K562 (cell line): ENCODE measurements around the gene DDAH2.

ENCODE experiments used
- CSDE1 ChIP-seq, 2 experiments: fragments of 450-650 bp; IDR thresholded peaks; 2 replicates each; pipeline ENCODE4 v1.6.1; 2016; ENCODE audit warnings: mild to moderate bottlenecking in 1 of 2
- CTBP1 ChIP-seq: fragments of 450-650 bp; IDR thresholded peaks from 2 replicates; pipeline ENCODE4 v1.6.1; 2016; ENCODE audit warnings: borderline replicate concordance
- EZH2 ChIP-seq: IDR thresholded peaks from 2 replicates; pipeline ENCODE4 v1.6.1; 2012; ENCODE audit warnings: low read depth, mild to moderate bottlenecking, inconsistent platforms, low read length, borderline replicate concordance
- GATAD2B ChIP-seq: fragments of 450-650 bp; IDR thresholded peaks from 2 replicates; pipeline ENCODE4 v1.6.1; 2017; ENCODE audit warnings: mild to moderate bottlenecking, borderline replicate concordance
- LARP7 ChIP-seq: fragments of 450-650 bp; IDR thresholded peaks from 2 replicates; pipeline ENCODE4 v1.6.1; 2016
- POLR2A ChIP-seq: fragments of 450-650 bp; conservative IDR thresholded peaks from 2 replicates; pipeline ENCODE4 v1.6.1; 2016
- SMC3 ChIP-seq: conservative IDR thresholded peaks from 2 replicates; pipeline ENCODE4 v1.6.1; 2011; ENCODE audit warnings: low read depth, low read length, improper control_type of control experiment; ENCODE audit not compliant: insufficient read depth
- SP2 ChIP-seq: IDR thresholded peaks from 2 replicates; pipeline ENCODE4 v1.6.1; 2011; ENCODE audit warnings: mild to moderate bottlenecking, low read depth, low read length, moderate library complexity; ENCODE audit not compliant: poor library complexity, severe bottlenecking; ENCODE audit errors: extremely low read depth
- TCF7L2 ChIP-seq: fragments of 150-350 bp; IDR thresholded peaks from 2 replicates; pipeline ENCODE4 v1.6.1; 2016; ENCODE audit warnings: low read depth, mild to moderate bottlenecking, low read length, moderate library complexity
- ZZZ3 ChIP-seq: fragments of 450-650 bp; IDR thresholded peaks from 2 replicates; pipeline ENCODE4 v1.6.1; 2016; ENCODE audit warnings: antibody characterized with exemption, mild to moderate bottlenecking, moderate library complexity
- TF ChIP-seq, protein P1 (sequence below), 3 experiments: IDR thresholded peaks in 2 of 3; conservative IDR thresholded peaks in 1 of 3; 2 replicates each; pipeline ENCODE4 v1.5.1; 2011 to 2012; ENCODE audit warnings: low read length in 3 of 3, mild to moderate bottlenecking in 3 of 3, control low read depth in 2 of 3, improper control_type of control experiment in 1 of 3, inconsistent platforms in 1 of 3, low read depth in 1 of 3, mixed read lengths in 1 of 3, moderate library complexity in 1 of 3; ENCODE audit not compliant: insufficient read depth in 2 of 3
- TF ChIP-seq, protein P2 (sequence below): fragments of 450-650 bp; IDR thresholded peaks from 2 replicates; pipeline ENCODE4 v1.6.1; 2016; ENCODE audit warnings: low read depth
- TF ChIP-seq, protein P3 (sequence below): fragments of 450-650 bp; conservative IDR thresholded peaks from 2 replicates; pipeline ENCODE4 v1.6.1; 2016; ENCODE audit warnings: missing genetic modification characterization, low read depth, mild to moderate bottlenecking, missing compliant biosample characterization, moderate library complexity
- TF ChIP-seq, protein P4 (sequence below): fragments of 450-650 bp; IDR thresholded peaks from 2 replicates; pipeline ENCODE4 v1.6.1; 2016; ENCODE audit warnings: borderline replicate concordance

DNA sequence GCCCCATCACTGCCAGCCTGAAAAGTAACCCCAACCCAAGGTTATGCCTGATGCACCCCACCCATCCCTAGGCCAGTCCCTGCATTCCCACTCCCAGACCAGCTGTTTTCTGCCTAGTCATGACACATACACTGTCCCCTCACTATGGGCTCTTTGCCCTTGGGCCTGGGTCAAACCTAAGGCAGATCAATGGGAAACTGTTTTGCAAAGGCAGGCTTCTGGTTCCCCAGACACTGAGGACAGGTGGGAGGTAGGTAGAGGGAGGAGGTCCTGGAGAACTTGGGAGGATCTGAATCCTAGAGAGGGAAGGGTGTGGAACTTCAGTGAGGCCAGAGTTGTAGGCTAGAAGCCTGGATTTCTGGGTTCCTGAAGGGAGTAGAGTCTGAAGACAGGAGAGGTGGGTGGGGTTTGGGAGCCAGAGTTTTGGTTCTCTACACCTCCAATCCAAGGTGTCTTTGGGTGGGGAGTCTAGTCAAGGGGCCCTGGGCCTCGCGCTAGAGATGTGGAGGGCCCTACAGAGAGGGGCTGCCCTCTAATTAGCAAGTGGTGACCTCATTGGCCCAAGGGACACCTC lies 5.2 kb upstream of the DDAH2 start:
- TF ChIP-seq ZZZ3: no peak
- TF ChIP-seq, protein P1, sequence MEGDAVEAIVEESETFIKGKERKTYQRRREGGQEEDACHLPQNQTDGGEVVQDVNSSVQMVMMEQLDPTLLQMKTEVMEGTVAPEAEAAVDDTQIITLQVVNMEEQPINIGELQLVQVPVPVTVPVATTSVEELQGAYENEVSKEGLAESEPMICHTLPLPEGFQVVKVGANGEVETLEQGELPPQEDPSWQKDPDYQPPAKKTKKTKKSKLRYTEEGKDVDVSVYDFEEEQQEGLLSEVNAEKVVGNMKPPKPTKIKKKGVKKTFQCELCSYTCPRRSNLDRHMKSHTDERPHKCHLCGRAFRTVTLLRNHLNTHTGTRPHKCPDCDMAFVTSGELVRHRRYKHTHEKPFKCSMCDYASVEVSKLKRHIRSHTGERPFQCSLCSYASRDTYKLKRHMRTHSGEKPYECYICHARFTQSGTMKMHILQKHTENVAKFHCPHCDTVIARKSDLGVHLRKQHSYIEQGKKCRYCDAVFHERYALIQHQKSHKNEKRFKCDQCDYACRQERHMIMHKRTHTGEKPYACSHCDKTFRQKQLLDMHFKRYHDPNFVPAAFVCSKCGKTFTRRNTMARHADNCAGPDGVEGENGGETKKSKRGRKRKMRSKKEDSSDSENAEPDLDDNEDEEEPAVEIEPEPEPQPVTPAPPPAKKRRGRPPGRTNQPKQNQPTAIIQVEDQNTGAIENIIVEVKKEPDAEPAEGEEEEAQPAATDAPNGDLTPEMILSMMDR (IDR thresholded peaks at IDR 0.05 in 2 of 3, conservative IDR thresholded peaks at IDR 0.05 in 1 of 3; ENCODE audit: insufficient read depth in 2 of 3, low read depth in 1 of 3, low read length in 3 of 3): no peak
- no peak for TF ChIP-seq POLR2A
- peak in 1 of 2 experiments; percentile 34; a peak in 1 of 4 replicates for TF ChIP-seq CSDE1 (IDR thresholded peaks at IDR 0.05)
- no peak for TF ChIP-seq SP2
- TF ChIP-seq, protein P2, sequence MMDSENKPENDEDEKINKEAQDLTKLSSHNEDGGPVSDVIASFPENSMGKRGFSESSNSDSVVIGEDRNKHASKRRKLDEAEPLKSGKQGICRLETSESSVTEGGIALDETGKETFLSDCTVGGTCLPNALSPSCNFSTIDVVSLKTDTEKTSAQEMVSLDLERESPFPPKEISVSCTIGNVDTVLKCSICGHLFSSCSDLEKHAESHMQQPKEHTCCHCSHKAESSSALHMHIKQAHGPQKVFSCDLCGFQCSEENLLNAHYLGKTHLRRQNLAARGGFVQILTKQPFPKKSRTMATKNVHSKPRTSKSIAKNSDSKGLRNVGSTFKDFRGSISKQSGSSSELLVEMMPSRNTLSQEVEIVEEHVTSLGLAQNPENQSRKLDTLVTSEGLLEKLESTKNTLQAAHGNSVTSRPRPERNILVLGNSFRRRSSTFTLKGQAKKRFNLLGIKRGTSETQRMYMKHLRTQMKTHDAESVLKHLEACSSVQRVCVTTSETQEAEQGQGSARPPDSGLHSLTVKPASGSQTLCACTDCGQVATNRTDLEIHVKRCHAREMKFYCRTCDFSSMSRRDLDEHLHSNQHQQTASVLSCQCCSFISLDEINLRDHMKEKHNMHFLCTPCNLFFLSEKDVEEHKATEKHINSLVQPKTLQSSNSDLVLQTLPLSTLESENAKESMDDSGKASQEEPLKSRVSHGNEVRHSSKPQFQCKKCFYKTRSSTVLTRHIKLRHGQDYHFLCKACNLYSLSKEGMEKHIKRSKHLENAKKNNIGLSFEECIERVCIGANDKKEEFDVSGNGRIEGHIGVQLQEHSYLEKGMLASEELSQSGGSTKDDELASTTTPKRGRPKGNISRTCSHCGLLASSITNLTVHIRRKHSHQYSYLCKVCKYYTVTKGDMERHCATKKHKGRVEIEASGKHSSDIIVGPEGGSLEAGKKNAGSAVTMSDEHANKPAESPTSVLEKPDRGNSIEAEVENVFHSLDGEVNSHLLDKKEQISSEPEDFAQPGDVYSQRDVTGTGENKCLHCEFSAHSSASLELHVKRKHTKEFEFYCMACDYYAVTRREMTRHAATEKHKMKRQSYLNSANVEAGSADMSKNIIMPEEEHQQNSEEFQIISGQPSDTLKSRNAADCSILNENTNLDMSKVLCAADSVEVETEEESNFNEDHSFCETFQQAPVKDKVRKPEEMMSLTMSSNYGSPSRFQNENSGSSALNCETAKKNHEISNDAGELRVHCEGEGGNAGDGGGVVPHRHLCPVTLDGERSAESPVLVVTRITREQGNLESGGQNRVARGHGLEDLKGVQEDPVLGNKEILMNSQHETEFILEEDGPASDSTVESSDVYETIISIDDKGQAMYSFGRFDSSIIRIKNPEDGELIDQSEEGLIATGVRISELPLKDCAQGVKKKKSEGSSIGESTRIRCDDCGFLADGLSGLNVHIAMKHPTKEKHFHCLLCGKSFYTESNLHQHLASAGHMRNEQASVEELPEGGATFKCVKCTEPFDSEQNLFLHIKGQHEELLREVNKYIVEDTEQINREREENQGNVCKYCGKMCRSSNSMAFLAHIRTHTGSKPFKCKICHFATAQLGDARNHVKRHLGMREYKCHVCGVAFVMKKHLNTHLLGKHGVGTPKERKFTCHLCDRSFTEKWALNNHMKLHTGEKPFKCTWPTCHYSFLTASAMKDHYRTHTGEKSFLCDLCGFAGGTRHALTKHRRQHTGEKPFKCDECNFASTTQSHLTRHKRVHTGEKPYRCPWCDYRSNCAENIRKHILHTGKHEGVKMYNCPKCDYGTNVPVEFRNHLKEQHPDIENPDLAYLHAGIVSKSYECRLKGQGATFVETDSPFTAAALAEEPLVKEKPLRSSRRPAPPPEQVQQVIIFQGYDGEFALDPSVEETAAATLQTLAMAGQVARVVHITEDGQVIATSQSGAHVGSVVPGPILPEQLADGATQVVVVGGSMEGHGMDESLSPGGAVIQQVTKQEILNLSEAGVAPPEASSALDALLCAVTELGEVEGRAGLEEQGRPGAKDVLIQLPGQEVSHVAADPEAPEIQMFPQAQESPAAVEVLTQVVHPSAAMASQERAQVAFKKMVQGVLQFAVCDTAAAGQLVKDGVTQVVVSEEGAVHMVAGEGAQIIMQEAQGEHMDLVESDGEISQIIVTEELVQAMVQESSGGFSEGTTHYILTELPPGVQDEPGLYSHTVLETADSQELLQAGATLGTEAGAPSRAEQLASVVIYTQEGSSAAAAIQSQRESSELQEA: no peak
- no peak for TF ChIP-seq CTBP1
- TF ChIP-seq SMC3: no peak
- no peak for TF ChIP-seq TCF7L2
- TF ChIP-seq, protein P3, sequence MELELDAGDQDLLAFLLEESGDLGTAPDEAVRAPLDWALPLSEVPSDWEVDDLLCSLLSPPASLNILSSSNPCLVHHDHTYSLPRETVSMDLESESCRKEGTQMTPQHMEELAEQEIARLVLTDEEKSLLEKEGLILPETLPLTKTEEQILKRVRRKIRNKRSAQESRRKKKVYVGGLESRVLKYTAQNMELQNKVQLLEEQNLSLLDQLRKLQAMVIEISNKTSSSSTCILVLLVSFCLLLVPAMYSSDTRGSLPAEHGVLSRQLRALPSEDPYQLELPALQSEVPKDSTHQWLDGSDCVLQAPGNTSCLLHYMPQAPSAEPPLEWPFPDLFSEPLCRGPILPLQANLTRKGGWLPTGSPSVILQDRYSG (tag): no peak
- TF ChIP-seq LARP7: no peak
- TF ChIP-seq EZH2: no peak
- TF ChIP-seq, protein P4, sequence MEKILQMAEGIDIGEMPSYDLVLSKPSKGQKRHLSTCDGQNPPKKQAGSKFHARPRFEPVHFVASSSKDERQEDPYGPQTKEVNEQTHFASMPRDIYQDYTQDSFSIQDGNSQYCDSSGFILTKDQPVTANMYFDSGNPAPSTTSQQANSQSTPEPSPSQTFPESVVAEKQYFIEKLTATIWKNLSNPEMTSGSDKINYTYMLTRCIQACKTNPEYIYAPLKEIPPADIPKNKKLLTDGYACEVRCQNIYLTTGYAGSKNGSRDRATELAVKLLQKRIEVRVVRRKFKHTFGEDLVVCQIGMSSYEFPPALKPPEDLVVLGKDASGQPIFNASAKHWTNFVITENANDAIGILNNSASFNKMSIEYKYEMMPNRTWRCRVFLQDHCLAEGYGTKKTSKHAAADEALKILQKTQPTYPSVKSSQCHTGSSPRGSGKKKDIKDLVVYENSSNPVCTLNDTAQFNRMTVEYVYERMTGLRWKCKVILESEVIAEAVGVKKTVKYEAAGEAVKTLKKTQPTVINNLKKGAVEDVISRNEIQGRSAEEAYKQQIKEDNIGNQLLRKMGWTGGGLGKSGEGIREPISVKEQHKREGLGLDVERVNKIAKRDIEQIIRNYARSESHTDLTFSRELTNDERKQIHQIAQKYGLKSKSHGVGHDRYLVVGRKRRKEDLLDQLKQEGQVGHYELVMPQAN: no peak
- TF ChIP-seq GATAD2B: no peak
